Thyroid gland (tissue), 4 donors: ENCODE measurements around the gene DPP8.

ENCODE experiments used
- POLR2A ChIP-seq, 2 donors: fragments of 450-650 bp; IDR thresholded peaks; one replicate each; pipeline ENCODE4 v1.6.1; 2017; ENCODE audit warnings: antibody characterized with exemption in 2 of 2, mild to moderate bottlenecking in 2 of 2, moderate library complexity in 1 of 2
- TF ChIP-seq, protein P1 (sequence below), 6 experiments: fragments of 200-600 bp in 3 of 6; fragments of 450-650 bp in 3 of 6; sonication (generic) in 3 of 6; IDR thresholded peaks; one replicate each; pipeline ENCODE4 v1.5.1; 2016 to 2019; ENCODE audit warnings: antibody characterized with exemption in 6 of 6, mild to moderate bottlenecking in 2 of 6, inconsistent platforms in 1 of 6, moderate library complexity in 1 of 6

DNA sequence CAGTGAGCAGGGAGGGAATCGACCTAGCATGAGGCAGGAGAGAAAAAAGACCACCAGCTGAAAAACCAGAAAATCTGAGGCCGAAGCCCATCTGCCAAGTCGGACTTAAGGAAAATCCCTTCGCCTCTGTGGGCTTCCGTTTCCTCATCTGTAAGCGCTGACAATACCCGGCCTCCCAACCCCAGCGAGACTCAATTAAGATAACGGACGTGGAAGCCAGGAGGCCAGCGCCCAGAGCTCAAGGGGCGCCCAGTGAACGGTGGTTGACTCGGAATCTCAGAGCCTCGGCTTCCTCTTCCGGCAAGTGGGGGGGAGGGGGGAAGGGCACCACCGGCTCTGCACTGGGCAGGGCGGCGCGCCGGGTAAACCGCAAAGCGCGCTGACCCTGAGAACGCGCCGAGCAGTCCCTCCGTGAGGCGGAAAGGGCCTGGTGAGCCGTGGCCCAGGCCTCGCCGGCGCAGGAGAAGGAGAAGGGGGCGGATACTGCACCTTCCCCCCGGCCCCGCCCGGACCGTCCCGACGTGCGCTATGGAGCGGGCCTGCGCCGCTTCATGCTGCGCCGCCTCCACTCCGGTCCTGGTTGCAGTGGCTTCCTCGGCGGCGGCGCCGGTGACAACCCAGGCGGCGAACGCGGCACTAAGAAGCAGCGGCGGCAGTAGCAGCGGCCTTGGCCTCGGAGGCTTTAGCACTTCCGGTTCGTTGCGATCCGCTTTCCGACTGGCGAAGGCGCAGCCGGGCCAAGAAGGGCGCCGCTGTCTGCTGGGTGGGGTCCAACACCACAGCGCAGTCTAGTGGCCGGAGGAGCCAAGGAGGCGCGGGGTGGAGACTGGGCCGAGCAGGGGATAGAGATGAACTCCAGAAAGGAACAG is at the start of gene DPP8:
- TF ChIP-seq, protein P1, sequence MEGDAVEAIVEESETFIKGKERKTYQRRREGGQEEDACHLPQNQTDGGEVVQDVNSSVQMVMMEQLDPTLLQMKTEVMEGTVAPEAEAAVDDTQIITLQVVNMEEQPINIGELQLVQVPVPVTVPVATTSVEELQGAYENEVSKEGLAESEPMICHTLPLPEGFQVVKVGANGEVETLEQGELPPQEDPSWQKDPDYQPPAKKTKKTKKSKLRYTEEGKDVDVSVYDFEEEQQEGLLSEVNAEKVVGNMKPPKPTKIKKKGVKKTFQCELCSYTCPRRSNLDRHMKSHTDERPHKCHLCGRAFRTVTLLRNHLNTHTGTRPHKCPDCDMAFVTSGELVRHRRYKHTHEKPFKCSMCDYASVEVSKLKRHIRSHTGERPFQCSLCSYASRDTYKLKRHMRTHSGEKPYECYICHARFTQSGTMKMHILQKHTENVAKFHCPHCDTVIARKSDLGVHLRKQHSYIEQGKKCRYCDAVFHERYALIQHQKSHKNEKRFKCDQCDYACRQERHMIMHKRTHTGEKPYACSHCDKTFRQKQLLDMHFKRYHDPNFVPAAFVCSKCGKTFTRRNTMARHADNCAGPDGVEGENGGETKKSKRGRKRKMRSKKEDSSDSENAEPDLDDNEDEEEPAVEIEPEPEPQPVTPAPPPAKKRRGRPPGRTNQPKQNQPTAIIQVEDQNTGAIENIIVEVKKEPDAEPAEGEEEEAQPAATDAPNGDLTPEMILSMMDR (IDR thresholded peaks at IDR 0.05) = peak; percentile 56 to 95 (median 84)
- peak in 1 of 2 donors; percentile 67 for TF ChIP-seq POLR2A (IDR thresholded peaks at IDR 0.05)
